Neural cell (in vitro differentiated cells): ENCODE measurements around the gene BZW2.

Source experiments
- EZH2 ChIP-seq: fragments of 200-600, 300-800 bp; shearing (Covaris generic), sonication (generic); IDR thresholded peaks from 2 replicates; pipeline ENCODE4 v1.6.1; 2014; ENCODE audit warnings: antibody characterized with exemption, low read length, borderline replicate concordance, mild to moderate bottlenecking; ENCODE audit not compliant: insufficient read depth, poor library complexity, severe bottlenecking
- POLR2AphosphoS5 ChIP-seq: IDR thresholded peaks from 2 replicates; pipeline ENCODE4 v1.6.1; 2012
- TF ChIP-seq, protein P1 (sequence below): fragments of 450-650 bp; IDR thresholded peaks from 2 replicates; pipeline ENCODE4 v1.5.1; 2014; ENCODE audit warnings: antibody characterized with exemption, mild to moderate bottlenecking, moderate library complexity; ENCODE audit not compliant: poor library complexity, severe bottlenecking

GRCh38 chr7:16730937-16731336 lies 85.0 kb downstream of the BZW2 start:
- TF ChIP-seq, protein P1, sequence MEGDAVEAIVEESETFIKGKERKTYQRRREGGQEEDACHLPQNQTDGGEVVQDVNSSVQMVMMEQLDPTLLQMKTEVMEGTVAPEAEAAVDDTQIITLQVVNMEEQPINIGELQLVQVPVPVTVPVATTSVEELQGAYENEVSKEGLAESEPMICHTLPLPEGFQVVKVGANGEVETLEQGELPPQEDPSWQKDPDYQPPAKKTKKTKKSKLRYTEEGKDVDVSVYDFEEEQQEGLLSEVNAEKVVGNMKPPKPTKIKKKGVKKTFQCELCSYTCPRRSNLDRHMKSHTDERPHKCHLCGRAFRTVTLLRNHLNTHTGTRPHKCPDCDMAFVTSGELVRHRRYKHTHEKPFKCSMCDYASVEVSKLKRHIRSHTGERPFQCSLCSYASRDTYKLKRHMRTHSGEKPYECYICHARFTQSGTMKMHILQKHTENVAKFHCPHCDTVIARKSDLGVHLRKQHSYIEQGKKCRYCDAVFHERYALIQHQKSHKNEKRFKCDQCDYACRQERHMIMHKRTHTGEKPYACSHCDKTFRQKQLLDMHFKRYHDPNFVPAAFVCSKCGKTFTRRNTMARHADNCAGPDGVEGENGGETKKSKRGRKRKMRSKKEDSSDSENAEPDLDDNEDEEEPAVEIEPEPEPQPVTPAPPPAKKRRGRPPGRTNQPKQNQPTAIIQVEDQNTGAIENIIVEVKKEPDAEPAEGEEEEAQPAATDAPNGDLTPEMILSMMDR, result no peak
- TF ChIP-seq EZH2 (no peak), POLR2AphosphoS5 (no peak)
